Hindlimb muscle (tissue), 1 donor: Measurements from ENCODE around the gene DYRK3. TPM values are rescaled to one million over a fixed set of nuclear protein-coding genes. Genes with fewer than 3 reads are reported as not detected.

Source experiments
- DNase-seq: peaks from one replicate; pipeline ENCODE4 v3.0.0-alpha.2; 2013
- polyA plus RNA-seq: library from polyadenylated mRNA; unstranded; fragments of 120-200 nt; gene quantifications from one replicate; pipeline ENCODE4 v1.2.1, GENCODE V29; 2013; ENCODE audit not compliant: insufficient read length

The DYRK3 gene
- polyA plus RNA-seq, 1 donor = 3.9 TPM

- DNase-seq = peak; percentile 74
These were observed 49.4 kb downstream of the DYRK3 start, which contains the start of gene MAPKAPK2 for GRCh38 chr1:206684478-206685333. Gene MAPKAPK2, plus strand, starts transcription at chr1:206684905. Its CDS starts 325 bp downstream, at chr1:206685230.

GRCh38 chr1:206685334-206685768, 50.0 kb downstream of the DYRK3 start:
- DNase-seq = peak; percentile 38

GRCh38 chr1:206685769-206686477, 50.6 kb downstream of the DYRK3 start:
- peak; percentile 45 for DNase-seq

GRCh38 chr1:206686478-206687249, 51.3 kb downstream of the DYRK3 start:
- no peak for DNase-seq

GRCh38 chr1:206687251-206687914, 52.0 kb downstream of the DYRK3 start:
- DNase-seq = no peak

GRCh38 chr1:206687915-206688442, 52.6 kb downstream of the DYRK3 start:
- DNase-seq = no peak

- DNase-seq = no peak
These were observed 55.2 kb downstream of the DYRK3 start for GRCh38 chr1:206690516-206690915.

- DNase-seq = no peak
These were observed 56.3 kb downstream of the DYRK3 start for GRCh38 chr1:206691604-206692003.

GRCh38 chr1:206693029-206693428, 57.7 kb downstream of the DYRK3 start:
- DNase-seq = peak; percentile 71

- no peak for DNase-seq
These were observed 58.3 kb downstream of the DYRK3 start for GRCh38 chr1:206693592-206693991.

- DNase-seq = no peak
These were observed 59.1 kb downstream of the DYRK3 start for GRCh38 chr1:206694171-206695124.

GRCh38 chr1:206695733-206696132, 60.4 kb downstream of the DYRK3 start:
- DNase-seq = no peak

GRCh38 chr1:206696812-206697585, 61.7 kb downstream of the DYRK3 start:
- no peak for DNase-seq

GRCh38 chr1:206698011-206698410, 62.7 kb downstream of the DYRK3 start:
- DNase-seq = no peak

Other genes with a start within 250 kb of the DYRK3 start
- gene IKBKE, start 165.1 kb upstream of the DYRK3 start, polyA plus RNA-seq = 3.1 TPM
- gene RASSF5, start 128.0 kb upstream of the DYRK3 start, polyA plus RNA-seq = 7.4 TPM
- 38.7 TPM for gene EIF2D, start 23.1 kb upstream of the DYRK3 start, polyA plus RNA-seq
- 65.3 TPM for gene MAPKAPK2, start 49.4 kb downstream of the DYRK3 start, polyA plus RNA-seq
- not detected for gene IL19, start 135.2 kb downstream of the DYRK3 start, polyA plus RNA-seq
- 0.53 TPM for gene IL10, start 137.0 kb downstream of the DYRK3 start, polyA plus RNA-seq
- gene IL20, start 230.1 kb downstream of the DYRK3 start, polyA plus RNA-seq = not detected